GM19438 (cell line): Measurements from ENCODE around the gene CLDN14.

Source experiments
- ATAC-seq: cut with Tn5 transposase; IDR thresholded peaks from one replicate; pipeline ENCODE4 v1.9.1; 2021; ENCODE audit warnings: low read depth; ENCODE audit not compliant: unreplicated experiment

CLDN14 gene

DNA sequence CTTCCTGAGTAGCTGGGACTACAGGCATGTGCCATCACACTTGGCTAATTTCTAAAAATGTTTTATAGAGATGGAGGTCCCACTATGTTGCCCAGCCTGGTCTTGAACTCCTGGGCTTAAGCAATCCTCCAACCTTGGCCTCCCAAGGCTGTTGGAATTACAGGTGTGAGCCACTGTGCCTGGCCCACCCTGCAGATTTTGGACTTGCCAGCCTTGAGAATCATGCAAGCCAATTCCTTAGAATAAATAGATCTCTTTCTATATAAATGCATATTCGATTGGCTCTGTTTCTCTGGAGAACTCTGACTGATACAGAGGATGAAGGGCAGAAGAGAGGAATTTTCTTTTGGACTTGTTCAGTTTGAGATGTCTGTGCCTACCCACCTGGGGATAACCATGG, 6.7 kb downstream of the CLDN14 start:
- ATAC-seq = no peak

DNA sequence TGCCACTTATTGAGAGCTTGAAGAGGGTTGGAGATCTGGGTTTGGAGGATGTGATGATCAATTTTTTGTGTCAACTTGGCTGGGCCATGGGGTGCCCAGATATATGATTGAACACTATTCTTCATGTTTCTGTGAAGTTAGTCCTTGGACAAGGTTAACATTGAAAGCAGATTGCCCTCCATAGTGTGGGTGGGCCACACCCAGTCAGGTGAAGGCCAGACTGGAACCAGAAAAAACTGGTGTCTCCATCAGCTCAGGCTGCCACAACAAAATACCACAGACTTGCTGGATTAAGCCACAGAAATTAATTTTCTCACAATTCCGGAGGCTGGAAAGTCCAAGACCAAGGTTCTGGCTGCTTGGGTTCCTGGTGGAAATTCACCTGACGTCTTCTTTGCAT, 7.5 kb downstream of the CLDN14 start:
- ATAC-seq = no peak

DNA sequence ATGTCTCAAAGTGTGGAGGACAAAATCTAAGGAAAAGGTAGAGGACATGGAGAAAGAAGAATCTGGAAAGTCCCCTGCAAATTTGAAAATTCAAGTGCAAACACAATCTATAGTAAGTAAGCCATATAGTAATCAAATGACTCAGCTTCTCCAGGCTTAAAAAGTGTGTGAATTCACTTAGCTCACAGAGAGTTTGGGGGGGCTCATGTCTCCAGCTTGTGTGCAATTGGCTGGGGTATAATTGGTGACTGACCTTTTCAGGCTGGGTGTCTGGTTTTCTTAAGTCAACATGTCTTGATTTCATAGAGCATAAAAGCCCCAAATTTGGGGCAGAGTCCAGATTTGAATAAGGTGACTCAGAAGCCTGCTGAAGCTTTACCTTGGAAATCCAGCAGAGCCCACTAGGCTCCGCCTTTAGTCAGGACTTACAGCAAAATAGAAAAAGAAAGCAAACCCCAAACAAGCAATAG, 8.6 kb downstream of the CLDN14 start:
- ATAC-seq = no peak

DNA sequence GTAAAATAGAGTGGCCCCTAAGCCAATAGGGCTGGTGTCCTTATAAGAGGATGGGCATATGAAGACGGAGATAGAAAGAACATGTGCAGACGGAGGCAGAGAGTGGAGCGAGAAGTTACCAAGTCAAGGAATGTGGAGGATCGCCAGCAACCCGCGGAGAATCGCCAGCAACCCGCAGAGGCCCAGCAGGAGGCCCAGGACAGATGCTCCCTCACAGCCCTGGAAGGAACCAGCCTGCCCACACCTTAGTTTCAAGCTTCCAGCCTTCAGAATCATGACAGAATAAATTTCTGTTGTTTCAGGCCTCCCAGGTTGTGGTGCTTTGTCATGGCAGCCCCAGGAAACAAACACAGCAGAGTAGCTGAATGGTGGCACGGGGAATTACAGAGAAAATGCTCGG, 9.6 kb downstream of the CLDN14 start:
- ATAC-seq = no peak

DNA sequence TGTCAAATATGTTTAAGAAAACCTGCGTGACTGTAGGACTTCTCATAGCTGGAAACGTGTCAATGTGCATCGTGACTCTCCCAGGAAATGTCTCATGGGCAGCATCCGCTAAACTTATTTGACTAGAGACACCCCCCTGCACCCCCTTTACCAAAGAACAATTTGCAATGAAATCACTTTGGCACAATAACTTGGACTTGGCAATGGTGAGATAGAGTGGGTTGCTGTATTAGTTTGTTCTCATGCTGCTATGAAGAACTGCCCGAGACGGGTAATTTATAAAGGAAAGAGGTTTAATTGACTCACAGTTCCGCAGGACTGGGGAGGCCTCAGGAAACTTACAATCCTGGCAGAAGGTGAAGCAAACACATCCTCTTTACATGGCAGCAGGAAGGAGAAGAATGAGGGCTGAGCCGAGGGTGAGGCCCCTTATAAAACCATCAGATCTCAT, 13.8 kb downstream of the CLDN14 start:
- ATAC-seq = no peak

DNA sequence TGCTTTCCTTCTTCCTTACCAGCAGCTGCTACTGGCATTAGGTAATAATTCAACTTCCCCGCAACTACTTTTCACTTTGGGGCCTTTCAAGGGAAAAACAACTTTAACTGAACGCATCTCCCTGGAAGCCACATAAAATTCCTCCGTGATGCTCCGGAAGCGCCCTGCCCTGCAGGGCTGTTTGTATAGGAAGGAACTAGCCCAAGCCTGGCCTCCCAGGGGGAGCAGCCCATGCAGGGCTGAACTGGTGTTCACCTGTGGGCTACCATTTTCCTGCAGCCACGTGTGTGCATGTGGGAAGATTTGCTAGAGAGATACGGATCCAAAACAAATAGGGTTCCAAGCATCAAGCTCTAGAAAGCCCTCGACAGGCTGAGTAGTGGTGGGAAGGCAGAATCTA, 14.4 kb downstream of the CLDN14 start:
- no peak for ATAC-seq

DNA sequence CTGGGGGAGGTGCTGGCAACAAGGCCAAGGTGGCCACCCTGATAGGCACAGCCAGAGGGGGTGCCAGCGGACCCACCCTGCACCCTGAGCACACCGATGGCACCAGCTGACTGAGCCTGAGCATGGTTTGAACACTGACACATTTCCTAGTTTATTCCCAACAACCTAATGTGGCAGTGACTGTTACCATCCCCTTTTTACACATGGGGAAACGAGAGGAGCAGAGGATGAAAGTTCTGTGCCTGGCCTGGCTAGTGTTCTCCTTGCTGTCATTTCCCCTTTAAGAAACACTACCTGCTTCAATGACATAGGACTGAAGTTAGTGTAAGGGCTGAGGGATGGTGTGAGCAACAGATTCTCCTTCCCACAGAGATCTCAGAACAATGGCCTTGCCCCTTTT, 15.3 kb downstream of the CLDN14 start:
- no peak for ATAC-seq

DNA sequence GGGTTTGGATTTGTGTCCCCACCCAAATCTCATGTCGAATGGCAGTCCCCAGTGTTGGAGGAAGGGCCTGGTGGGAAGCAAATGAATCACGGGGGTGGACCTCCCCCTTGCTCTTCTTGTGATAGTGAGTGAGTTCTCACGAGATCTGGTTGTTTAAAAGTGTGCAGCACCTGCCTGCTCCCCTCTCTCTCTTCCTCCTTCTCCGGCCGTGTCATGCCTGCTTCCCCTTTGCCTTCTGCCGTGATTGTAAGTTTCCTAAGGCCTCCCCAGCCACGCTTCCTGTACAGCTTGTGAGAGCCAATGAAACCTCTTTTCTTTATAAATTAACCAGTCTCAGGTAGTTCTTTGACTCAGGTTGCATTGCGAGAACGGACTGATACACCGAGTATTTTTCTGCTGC, 15.9 kb downstream of the CLDN14 start:
- no peak for ATAC-seq

DNA sequence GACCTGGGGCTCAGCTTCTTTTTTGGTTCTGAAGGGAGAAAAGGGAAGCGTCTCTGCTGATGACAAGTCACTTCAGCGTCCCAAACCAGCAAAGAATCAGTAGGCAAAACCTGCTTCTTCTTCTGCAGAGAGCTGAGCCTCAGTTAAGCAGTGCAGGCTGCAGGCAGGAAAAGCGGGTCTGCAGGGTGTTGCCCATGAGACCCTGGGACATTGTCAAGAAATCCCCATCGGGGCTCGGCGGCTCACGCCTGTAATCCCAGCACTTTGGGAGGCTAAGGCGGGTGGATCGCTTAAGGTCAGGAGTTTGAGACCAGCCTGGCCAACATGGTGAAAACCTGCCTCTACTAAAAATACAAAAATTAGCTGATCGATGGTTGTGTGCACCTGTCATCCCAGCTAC, 16.7 kb downstream of the CLDN14 start:
- ATAC-seq = no peak

DNA sequence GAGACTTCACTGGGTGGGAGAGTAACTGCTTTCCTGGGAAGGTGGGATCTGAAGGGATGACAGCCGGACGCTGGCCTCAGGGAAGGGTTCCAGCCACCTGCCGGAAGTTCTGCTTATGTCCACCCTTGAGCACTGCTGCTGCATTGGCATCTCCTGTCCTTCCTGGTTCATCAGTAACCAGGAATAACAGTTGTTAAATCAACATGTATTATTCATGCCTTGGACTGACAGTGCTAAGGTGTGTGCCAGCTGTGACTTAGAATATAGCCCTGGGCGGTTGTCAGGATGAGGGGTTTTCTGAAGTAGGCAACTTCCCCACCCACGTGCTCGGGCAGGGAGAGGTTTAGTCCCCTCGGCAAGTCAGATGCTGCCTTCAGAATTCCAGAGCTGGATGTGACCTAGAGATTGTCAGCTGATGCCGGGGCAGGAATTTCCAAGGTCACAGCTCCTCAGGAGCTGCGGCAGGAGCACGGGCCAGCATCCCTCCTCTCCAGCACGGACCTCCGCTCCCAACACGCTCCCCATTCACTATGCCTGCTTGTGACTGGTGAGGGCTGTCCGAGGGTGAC, 17.9 kb downstream of the CLDN14 start:
- ATAC-seq = no peak

DNA sequence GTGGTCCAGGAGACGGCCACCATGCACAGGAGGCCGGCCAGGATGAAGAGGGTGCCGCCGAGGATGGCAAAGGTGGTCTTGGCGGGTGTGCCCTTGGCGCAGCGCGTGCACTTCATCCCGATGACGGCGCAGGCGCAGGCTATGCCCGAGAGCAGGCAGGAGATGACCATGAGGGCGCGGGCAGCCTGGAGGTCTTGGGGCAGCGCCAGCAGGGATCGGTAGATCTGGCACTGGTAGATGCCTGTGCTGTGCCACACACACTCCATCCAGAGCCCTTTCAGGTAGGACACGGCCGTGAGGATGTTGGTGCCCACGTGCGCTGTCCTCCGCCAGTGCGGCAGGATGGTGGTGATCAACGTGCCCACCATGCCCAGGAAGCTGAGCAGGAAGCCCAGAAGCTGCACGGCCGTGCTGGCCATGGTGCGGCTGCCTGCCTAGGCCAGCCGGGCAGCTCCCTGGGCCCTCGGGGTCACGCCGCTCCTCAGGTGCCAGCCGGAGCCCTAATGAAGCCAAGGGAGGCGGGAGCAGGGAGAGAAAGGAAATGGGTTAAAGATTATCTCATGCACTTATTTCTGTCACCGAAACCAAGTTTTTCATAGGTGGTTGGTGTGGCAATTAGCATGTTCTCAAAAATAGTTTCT, 18.5 kb downstream of the CLDN14 start:
- no peak for ATAC-seq

DNA sequence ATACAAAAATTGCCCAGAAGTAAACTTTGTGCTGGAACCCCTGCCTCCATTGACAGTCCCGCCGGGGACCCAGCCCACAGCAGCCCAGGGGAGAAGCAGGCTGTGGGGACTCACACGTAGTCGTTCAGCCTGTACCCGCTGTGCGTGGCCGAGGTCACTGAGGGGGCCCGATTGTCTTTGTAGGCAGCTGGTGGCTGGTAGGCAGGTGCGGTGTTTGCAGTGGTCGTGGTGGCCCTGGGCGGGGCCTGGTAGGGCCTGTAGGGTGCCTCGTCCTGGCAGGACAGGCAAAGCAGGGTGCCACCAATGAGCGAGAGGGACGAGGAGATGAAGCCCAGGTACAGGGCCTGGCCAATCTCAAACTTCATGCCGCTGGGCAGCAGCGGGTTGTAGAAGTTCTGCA, 19.1 kb downstream of the CLDN14 start:
- ATAC-seq = no peak

DNA sequence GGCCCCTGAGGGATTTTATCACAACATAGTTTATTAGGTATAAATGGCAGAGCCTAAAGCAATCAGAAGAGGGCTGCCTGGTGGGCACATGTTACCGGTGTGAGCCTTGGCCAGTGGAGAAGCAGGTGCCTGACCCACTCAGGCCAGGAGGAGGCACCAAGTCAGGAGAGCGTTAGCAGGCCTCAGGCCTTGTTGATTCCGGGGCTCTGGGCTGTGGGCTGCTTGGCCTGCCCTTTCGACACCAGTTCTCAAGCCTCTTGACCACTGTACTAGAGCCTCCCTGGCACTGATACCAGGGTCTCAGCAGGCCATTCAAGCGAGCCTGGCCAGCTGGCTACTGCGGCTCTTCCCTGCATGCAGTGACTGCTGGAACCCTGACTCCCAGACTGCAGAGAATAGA, 20.8 kb downstream of the CLDN14 start:
- ATAC-seq = no peak

DNA sequence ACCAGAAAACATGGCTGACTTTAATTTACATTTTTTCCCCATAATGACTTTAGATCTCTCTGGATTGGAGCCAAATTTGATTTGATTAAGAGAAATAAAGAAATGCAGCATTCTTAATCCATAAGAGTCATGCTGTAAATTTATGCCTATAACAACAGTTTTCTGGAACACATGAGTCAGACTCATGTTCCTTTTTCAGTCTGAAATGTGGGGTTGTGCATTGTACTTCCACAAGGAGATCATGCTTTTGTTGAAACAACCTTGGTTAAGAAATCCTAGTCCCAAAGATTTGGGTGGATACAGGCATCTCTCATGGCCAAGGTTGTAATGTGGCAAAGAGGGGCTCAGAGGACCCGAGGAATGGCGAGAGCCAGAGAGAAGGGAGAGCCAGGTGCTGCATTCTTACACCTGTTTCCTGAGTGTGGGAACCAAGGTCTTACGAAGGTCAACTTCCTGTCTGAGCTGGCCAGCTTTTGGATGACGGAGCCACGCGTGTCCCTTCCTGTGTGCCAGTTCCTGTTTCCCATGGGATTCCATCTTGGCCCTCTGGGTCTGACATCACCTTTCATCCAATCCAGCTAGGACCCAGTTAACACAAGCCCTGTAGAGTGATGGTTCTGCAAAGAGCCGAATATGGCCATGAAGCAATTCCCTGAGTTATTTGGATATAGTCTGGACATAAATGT, 23.1 kb downstream of the CLDN14 start:
- no peak for ATAC-seq

DNA sequence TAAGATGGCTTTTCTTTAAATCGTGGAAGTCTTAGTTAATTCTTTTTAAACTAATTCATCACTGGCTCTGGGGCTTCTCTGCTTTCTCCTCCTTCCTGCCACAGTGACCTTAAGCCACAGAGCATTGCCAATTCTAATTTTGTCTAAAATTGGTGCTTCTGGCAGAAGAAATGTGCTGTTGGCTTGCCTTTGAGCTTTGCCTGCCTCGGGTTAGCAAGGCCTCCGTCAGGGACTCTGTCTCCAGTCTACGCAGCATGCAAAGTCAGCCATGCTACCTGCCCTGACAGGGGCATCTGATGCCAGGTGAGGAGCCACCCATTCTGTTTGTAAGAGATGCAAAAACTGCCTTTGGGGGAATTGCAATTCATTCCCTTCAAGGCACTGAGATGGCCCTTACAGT, 25.2 kb downstream of the CLDN14 start:
- no peak for ATAC-seq

DNA sequence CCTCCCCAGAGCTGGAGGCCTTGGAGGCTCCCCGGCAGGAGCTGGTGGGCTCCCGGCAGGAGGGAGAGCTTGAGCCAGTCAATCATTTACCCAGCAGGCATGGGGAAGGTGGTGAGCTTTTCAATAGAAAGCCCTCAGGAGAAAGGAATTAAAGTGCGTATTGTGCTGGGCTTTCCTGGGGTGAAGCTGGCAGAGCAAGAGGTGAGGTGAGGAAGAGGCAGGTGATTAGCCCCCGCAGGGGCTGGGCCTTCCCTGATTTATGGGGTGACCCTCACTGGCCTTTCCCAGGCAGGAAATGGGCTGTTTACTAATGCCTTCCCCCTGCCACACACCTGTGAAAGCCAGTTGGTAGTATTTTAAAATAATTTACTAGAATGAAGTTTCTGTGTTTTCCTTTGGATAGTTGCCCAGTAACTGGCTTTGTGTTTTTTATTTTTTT, 25.8 kb downstream of the CLDN14 start:
- no peak for ATAC-seq

DNA sequence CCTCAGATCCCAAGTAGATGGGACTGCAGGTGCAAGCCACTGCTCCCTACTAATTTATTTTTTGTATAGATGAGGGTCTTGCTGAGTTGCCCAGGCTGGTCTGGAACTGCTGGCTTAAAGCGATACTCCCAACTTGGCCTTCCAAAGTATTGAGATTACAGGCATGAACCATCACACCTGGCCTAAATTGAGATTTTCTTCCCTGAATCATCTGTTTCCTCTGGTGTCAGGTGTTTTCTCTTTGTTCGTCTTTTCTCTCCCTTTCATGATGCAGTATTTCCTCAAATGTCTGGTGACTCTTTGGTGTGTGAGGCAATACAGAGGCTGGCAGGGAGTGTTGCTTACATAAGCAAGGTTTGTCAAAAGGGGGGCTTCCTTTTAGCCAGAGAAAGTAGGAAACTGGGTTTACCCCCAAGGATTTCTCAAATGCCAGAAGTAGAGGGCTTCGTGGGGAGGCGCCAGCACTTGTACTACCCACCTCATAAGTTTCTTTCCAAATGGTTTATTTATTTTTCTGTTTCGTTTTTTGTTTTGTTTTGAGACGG, 27.6 kb downstream of the CLDN14 start:
- no peak for ATAC-seq

DNA sequence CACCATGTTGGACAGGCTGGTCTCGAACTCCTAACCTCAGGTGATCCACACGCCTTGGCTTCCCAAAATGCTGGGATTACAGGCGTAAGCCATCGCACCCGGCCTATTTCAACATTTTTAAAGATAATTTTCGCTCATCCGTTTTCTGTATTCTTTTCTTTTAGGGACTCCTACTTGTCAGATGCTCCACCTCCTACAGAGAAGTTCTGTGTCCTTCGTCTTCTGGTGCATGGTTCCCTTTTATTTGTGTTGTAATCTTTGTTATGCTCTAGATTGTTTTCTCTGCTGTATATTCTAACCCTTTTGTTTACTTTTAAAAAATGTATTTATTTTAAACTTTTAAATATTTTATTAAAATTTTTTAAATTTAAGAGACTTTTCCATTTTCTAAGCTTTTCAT, 28.4 kb downstream of the CLDN14 start:
- ATAC-seq = no peak

DNA sequence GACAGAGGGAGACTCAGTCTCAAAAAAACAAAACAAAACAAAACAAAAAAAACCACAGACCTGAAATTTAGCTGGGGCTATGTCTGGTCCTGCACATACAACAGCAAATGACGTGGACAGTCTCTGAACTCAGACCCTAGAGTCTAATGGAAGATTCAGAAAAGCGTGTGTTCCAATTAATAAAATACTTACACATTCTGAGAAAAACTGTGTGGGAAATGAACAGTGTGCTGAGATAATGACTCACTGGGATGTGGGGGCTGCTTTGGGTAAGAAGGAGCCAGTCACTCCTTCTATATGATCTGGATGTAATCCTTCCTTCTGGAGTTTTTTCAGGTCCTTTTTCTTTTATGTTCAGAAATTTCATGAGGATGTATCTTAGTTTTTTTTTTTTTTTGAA, 29.4 kb downstream of the CLDN14 start:
- ATAC-seq = no peak

DNA sequence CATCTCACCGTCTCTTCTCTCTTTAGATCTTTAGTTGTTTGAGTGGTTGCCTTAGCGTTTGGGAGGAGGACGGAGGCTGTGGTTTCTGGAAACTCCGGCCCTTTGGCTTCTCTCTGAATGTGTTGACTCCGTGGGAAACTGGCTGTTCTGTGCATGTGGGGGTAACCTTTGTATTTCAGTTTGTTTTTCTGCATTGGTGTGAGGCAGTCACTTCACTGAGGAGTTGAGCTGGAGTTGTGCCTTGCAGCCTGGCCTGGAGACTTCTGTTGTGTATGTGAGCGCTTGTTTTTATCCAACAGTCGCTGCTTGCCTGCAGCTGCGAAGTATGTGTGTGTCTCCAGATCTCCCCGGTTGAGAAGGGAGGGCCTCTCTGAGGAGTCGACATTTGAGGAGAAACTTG, 33.6 kb downstream of the CLDN14 start:
- no peak for ATAC-seq

DNA sequence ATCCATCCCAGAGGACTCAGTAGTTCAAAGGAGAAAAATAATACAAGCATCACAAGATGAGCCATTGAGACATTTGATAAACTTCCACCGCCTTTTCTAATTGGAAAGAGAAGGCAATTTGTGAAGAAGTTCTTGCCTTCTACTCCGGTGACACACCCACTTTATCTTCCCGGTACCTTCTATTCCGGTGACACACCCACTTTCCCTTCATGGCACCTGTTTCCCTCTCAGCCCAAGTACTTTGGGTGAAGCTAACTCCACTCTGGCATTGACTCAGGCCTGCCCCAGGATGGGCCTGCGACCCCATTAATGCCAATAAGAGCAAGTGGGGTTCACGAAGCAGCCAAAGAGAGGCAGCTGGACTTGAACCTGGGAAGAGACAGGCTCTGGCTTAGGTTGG, 38.2 kb downstream of the CLDN14 start:
- ATAC-seq = no peak

DNA sequence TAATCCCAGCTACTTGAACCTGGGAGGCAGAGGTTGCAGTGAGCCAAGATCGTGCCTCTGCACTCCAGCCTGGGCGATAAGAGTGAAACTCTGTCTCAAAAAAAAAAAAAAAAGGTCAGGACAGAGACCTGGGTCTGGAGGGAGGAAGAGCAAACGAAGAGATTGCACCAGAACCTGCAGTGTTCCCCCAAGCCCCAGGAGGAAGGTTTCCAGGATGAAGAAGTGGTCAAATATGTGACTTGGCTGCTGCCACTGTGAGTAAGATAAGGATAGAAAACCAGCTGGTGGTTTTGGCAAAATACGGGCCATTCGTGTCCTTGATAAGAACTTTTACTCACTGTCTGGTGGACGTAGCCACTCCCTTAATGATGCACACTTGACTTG, 42.2 kb downstream of the CLDN14 start:
- ATAC-seq = no peak
